PC-3 (cell line): Measurements from ENCODE around the gene GNB5.
A peak's percentile ranks its signal among the peaks of the same experiment; 100 is the strongest.

Experiments used
- EZH2 ChIP-seq: fragments of 300-600 bp; sonication (generic); IDR thresholded peaks from one replicate; pipeline ENCODE4 v1.6.1; 2017; ENCODE audit warnings: antibody characterized with exemption, mild to moderate bottlenecking, low read length; ENCODE audit not compliant: unreplicated experiment
- EZH2phosphoT487 ChIP-seq: fragments of 300-600 bp; sonication (generic); IDR thresholded peaks from 2 replicates; pipeline ENCODE4 v1.6.1; 2018; ENCODE audit warnings: mild to moderate bottlenecking, antibody characterized with exemption, low read length, borderline replicate concordance
- TF ChIP-seq, protein P1 (sequence below): fragments of 300-600 bp; sonication (generic); conservative IDR thresholded peaks from 2 replicates; pipeline ENCODE4 v1.5.1; 2017; ENCODE audit warnings: antibody characterized with exemption, low read depth, mild to moderate bottlenecking, low read length

- TF ChIP-seq, protein P1, sequence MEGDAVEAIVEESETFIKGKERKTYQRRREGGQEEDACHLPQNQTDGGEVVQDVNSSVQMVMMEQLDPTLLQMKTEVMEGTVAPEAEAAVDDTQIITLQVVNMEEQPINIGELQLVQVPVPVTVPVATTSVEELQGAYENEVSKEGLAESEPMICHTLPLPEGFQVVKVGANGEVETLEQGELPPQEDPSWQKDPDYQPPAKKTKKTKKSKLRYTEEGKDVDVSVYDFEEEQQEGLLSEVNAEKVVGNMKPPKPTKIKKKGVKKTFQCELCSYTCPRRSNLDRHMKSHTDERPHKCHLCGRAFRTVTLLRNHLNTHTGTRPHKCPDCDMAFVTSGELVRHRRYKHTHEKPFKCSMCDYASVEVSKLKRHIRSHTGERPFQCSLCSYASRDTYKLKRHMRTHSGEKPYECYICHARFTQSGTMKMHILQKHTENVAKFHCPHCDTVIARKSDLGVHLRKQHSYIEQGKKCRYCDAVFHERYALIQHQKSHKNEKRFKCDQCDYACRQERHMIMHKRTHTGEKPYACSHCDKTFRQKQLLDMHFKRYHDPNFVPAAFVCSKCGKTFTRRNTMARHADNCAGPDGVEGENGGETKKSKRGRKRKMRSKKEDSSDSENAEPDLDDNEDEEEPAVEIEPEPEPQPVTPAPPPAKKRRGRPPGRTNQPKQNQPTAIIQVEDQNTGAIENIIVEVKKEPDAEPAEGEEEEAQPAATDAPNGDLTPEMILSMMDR = peak; percentile 85
- TF ChIP-seq EZH2 (no peak), EZH2phosphoT487 (no peak)
Observed at GRCh38 chr15:52139599-52140462, 51.4 kb downstream of the GNB5 start.
